NCI-H82 treated with DMSO at 0.1 percent for 48 hours (cell line): ENCODE results near the gene OIP5.
"Not testable (repeated sequence)": the region's sequence is repeated elsewhere in the genome, so short reads cannot be mapped to it uniquely, and the experiment has no call there.

ENCODE experiments used
- DNase-seq: peaks from one replicate; lab custom pipeline; 2025; ENCODE audit not compliant: unreplicated experiment; lab: John Stamatoyannopoulos, UW

Gene OIP5

GRCh38 chr15:41332194-41333025, at the start of gene OIP5, which contains the start of gene NUSAP1:
OIP5 (minus strand) TSS chr15:41332591; CDS start chr15:41332561, 30 bp downstream.
NUSAP1 (plus strand) TSS chr15:41332881; CDS start chr15:41332958, 77 bp downstream.
- peak; percentile 99 for DNase-seq

- DNase-seq, result no peak
These were observed 45.6 kb upstream of the OIP5 start for GRCh38 chr15:41377978-41378377.

- DNase-seq, result no peak
These were observed 35.0 kb upstream of the OIP5 start for GRCh38 chr15:41367418-41367817.

- DNase-seq, result no peak
These were observed 22.0 kb upstream of the OIP5 start for GRCh38 chr15:41354371-41354770.

GRCh38 chr15:41350057-41350717, 17.8 kb upstream of the OIP5 start:
- no peak for DNase-seq

GRCh38 chr15:41347236-41347635, 14.8 kb upstream of the OIP5 start:
- DNase-seq, result no peak

- no peak for DNase-seq
These were observed 9.1 kb upstream of the OIP5 start for GRCh38 chr15:41341519-41341918.

- no peak for DNase-seq
These were observed 7.9 kb upstream of the OIP5 start for GRCh38 chr15:41340189-41340695.

- DNase-seq, result no peak
These were observed 5.5 kb upstream of the OIP5 start for GRCh38 chr15:41337631-41338522.

- DNase-seq, result no peak
These were observed 4.7 kb upstream of the OIP5 start for GRCh38 chr15:41337047-41337446.

GRCh38 chr15:41336549-41336948, 4.2 kb upstream of the OIP5 start:
- DNase-seq, result no peak

GRCh38 chr15:41334293-41335120, 2.1 kb upstream of the OIP5 start:
- DNase-seq, result no peak

GRCh38 chr15:41333026-41333562, 703 bp upstream of the OIP5 start:
- peak; percentile 68 for DNase-seq

- DNase-seq, result peak; percentile 15
These were observed 578 bp downstream of the OIP5 start for GRCh38 chr15:41331833-41332193.

GRCh38 chr15:41331281-41331680, 1.1 kb downstream of the OIP5 start:
- DNase-seq, result peak; percentile 14

GRCh38 chr15:41323611-41324010, 8.8 kb downstream of the OIP5 start:
- no peak for DNase-seq

- DNase-seq, result not testable (repeated sequence)
These were observed 11.5 kb downstream of the OIP5 start for GRCh38 chr15:41320805-41321330.

- no peak for DNase-seq
These were observed 23.0 kb downstream of the OIP5 start for GRCh38 chr15:41309226-41309905.

- DNase-seq, result no peak
These were observed 24.7 kb downstream of the OIP5 start for GRCh38 chr15:41307679-41308078.
